K562 treated with DMSO at 1 percent for 48 hours (cell line): ENCODE data around the gene SLC2A3. TPM values are rescaled to one million over a fixed set of nuclear protein-coding genes. Genes with fewer than 3 reads are reported as not detected.

ENCODE experiments used
- total RNA-seq: library from RNA; unstranded; fragments of 300-600 nt; gene quantifications from 2 replicates; pipeline ENCODE4 v1.2.3, GENCODE V29; 2022; ENCODE audit warnings: low replicate concordance; ENCODE audit errors: extremely low read depth

The SLC2A3 gene
- not detected in 2 replicates for total RNA-seq

GRCh38 chr12:7935590-7936581, at the start of gene SLC2A3:
SLC2A3 (minus strand) TSS chr12:7936187; CDS start chr12:7936034, 153 bp downstream.

GRCh38 chr12:7872566-7873319, 63.2 kb downstream of the SLC2A3 start, which contains the start of gene SLC2A14:
SLC2A14 (minus strand) TSS chr12:7872915; CDS start chr12:7869880, 3,035 bp downstream.

Other genes starting within 250 kb of the SLC2A3 start
- not detected in 2 replicates for gene GDF3, start 240.4 kb downstream of the SLC2A3 start, total RNA-seq
- gene DPPA3, start 224.8 kb downstream of the SLC2A3 start, total RNA-seq: not detected in 2 replicates
- not detected in 2 replicates for gene CLEC4C, start 188.8 kb downstream of the SLC2A3 start, total RNA-seq
- gene NANOGNB, start 171.0 kb downstream of the SLC2A3 start, total RNA-seq: not detected in 2 replicates
- not detected in 2 replicates for gene NANOG, start 146.8 kb downstream of the SLC2A3 start, total RNA-seq
- not detected in 2 replicates for gene SLC2A14, start 63.3 kb downstream of the SLC2A3 start, total RNA-seq
- gene FOXJ2, start 96.5 kb upstream of the SLC2A3 start, total RNA-seq: not detected in 2 replicates
- not detected in 2 replicates for gene C3AR1, start 130.2 kb upstream of the SLC2A3 start, total RNA-seq
- not detected in 2 replicates for gene NECAP1, start 146.1 kb upstream of the SLC2A3 start, total RNA-seq
- gene CLEC4A, start 187.4 kb upstream of the SLC2A3 start, total RNA-seq: not detected in 2 replicates
- gene ZNF705A, start 220.8 kb upstream of the SLC2A3 start, total RNA-seq: not detected in 2 replicates